ENCODE data around the gene CCDC174.

Gene CCDC174

GRCh38 chr3:14658978-14659377 lies 7.4 kb downstream of the CCDC174 start:
- DNase-seq: no peak

- DNase-seq: no peak
Observed at GRCh38 chr3:14660942-14661341, 9.4 kb downstream of the CCDC174 start.

GRCh38 chr3:14663396-14664135 lies 12.0 kb downstream of the CCDC174 start:
- peak; percentile 35 to 79 for DNase-seq

- no peak for DNase-seq
Observed at GRCh38 chr3:14664170-14664569, 12.6 kb downstream of the CCDC174 start.

GRCh38 chr3:14672588-14672987 lies 21.0 kb downstream of the CCDC174 start:
- DNase-seq: no peak

DNA sequence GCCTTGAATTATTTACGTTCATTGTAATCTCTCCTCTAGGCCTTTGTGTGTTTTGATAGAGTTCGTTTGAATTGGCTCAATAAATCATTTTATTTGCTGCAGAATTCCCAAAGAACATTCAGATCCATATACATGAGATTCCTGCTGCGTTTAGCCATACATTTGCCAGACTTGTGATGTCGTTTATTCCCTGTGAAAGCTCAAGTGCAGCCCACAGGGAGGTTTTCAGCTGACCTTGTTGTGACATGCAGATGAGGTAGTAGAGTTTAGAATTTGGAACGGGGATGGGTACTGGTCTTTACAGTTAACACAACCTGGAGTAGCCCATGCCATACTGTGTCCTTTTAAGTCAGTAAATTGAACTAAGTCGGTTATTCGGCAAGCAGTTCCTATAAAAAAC lies 23.3 kb downstream of the CCDC174 start, which contains the start of gene C3orf20:
Gene C3orf20 (plus strand): TSS at position 301 of the 400 bp plus-strand sequence. CDS start 7,573 bp downstream, outside the sequence.
- DNase-seq: no peak

GRCh38 chr3:14676881-14677280 lies 25.3 kb downstream of the CCDC174 start:
- DNase-seq: no peak

- DNase-seq: no peak
Observed at GRCh38 chr3:14678015-14678503, 26.5 kb downstream of the CCDC174 start.

DNA sequence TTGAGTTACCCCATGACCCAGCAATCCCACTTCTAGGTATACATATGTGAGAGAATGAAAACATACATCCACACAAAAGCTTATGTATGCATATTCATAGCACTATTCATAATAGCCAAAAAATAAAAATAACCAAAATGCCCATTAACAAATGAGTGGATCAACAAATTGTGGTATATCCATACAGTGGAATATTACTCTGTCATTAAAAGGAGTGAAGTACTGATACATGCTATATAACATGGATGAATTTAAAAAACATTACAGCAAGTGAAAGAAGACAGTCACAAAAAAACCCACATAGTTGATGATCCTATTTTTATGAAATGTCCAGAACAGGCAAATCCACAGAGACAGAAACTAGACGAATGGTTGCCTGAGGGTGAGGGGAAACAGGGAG lies 28.6 kb downstream of the CCDC174 start:
- no peak for DNase-seq

- DNase-seq: no peak
Observed at GRCh38 chr3:14680716-14681115, 29.2 kb downstream of the CCDC174 start.

GRCh38 chr3:14684447-14684846 lies 32.9 kb downstream of the CCDC174 start:
- no peak for DNase-seq

DNA sequence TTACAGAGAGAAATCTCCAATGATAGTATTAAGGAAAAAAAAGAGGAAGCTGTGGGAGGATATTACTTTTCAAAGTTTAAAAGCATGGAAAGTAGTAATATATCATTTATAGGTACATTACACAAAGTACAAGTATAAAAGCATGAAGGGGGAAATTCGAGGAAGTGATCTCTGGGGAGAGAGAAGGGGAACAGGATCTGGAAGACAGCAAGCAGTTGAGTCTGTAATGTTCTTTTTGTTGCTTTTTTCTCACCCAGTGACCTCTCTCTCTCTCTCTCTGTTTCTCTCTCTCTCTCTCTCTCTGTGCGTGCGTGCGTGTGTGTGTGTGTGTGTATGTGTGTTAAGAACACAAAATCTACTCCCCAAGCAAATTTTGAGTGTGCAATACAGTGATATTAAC lies 33.6 kb downstream of the CCDC174 start:
- no peak for DNase-seq

DNA sequence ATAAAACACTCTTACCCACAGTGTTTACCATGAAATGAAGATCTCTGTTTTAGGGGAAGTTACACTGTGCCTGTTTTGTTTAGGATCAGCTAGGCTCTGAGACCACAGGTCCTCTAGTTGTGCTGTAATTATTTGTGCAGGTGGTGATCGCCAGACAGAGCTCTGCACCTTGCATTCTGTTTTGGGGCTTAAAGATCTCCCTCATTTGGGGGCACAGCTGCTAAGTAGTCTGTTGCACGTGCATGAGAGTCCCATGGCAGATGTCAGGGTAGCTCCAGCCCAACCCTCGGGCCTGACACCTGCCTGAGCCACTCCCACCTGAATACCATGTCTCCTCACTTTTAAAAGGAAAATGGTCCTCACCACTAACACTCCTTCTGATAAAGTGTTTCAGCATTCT lies 35.8 kb downstream of the CCDC174 start:
- peak in 1 of 2 experiments; percentile 50 for DNase-seq

GRCh38 chr3:14688525-14688924 lies 37.0 kb downstream of the CCDC174 start:
- no peak for DNase-seq

DNA sequence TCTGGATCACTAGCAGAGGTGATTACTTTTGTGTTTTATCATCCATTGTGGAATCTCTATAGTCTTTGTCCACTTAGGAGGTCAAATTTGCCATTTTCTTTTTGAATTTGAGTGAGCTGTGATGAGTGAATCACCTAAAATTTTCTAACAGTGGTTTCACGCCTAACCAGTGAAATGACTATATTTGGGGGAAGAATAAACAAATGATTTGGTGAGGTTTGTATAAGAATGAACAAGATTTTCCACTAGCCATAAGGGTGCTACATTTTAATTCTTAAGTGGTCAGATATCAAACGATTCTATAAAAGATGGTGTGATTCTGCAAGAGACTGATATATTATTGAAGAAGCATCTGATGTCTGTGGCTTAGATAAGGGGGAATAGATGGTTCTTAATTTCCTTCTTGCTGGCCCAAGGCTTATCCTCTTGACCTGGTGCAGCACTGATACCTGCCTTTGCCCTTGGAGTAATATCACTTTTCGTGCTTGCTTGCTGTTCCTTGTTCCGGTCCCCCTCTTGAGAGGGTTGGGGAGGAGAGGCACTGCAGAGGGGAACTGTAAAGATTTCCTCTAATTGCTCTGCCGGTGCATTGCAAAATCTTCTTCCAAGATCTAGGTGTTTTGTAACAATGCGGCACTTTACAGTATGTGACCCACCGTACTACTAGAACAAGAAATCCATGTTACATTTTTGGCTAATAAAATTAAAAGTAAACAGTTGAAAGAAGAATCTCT lies 37.9 kb downstream of the CCDC174 start:
- DNase-seq: no peak

- no peak for DNase-seq
Observed at GRCh38 chr3:14691239-14691638, 39.7 kb downstream of the CCDC174 start.

GRCh38 chr3:14691719-14692118 lies 40.2 kb downstream of the CCDC174 start:
- no peak for DNase-seq

DNA sequence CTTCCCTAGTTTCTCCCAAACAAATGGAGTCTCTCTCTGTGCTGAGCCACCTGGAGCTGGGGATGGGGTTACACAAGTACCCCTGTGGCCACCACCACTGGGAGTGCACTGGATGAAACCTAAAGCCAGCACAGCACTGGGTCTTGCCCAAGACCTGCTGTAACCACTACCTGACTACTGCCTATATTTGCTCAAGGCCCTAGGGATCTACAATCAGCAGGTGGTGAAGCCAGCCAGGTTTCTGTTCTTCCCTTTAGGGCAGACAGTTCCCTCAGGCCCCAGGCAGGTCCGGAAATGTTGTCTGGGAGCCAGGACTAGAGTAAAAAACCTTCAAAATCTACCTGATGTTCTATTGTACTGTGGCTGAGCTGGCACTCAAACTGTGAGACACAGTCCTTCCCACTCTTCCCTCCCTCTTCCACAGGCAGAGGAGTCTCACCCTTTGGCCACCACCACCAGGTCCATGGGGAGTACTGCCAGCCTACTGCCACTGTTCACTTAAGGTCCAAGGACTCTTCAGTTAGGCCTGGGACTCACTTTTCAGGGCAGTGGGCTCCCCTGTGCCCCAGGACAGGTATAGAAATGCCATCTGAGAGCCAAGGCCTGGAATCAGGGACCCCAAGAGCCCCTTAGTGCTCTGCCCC lies 47.2 kb downstream of the CCDC174 start:
- DNase-seq: no peak

- no peak for DNase-seq
Observed at GRCh38 chr3:14699643-14700042, 48.1 kb downstream of the CCDC174 start.

DNA sequence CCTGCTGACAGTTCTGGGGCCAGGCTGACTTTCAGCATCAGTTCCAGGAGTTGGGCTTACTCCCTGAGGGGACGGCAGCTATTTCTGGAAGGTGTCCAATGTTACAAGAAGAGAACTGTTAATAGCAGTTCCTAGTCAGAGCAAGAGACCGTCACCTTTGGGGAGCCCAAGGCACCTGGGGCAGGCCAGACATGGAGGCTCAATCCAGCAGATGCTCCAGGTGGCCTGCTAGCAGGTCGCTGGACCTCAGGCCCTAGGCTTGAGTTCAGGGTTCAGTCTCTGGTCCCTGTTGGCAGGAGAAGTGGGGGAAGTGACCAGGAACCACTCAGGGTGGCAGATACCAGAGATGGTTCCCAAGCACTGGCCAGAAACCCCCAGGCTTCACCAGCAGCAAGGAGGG lies 49.3 kb downstream of the CCDC174 start:
- no peak for DNase-seq

DNA sequence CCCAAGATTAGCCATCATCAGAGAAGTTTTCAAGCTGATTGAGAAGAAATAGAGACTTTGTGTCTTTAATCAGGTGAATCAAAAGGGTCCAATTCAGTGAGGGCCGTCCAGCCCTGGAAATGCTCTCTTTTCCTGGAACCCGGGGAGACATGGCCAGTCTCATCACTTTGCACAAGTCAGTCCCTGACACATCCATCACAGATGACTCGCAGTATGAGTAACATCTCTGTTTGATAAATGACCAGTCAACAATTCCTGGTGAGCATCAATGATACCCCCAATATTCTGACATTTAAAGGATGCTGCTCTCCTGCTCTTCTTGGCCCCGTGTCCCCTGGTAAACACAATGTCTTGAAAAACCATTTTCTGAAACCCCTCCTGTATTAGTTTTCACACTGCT lies 50.1 kb downstream of the CCDC174 start:
- no peak for DNase-seq

GRCh38 chr3:14703128-14703750 lies 51.7 kb downstream of the CCDC174 start:
- no peak for DNase-seq

DNA sequence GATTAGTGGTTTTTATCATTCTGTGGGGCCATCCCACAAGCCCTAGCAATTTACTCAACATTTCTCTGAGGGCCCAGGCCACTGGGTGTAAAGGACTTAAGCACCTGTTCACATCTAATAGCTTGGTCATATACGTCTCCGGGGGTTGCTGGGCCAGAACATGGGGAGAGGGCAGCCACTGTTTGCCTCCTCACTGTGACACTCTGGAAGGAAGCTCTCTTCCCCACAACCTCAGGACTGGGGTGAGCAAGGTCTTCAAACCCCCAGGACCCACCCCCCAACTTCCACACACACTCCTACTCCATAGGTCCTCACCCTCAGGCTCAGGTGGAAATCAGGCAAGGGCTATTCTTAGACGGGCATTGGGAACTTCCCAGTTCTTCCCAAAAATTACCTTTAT lies 52.2 kb downstream of the CCDC174 start:
- no peak for DNase-seq
